Heart left ventricle (tissue), 13 donors: ENCODE measurements around the gene MAGT1.

Experiments
- CTCF ChIP-seq, 12 donors: fragments of 200-600 bp; sonication (generic) in 4 of 12; IDR thresholded peaks; one replicate each; pipeline versions ENCODE4 v1.5.0 to v1.8.0; 2018 to 2022; ENCODE audit warnings: antibody characterized with exemption in 12 of 12, mild to moderate bottlenecking in 5 of 12
- POLR2A ChIP-seq, 2 donors: fragments of 450-650 bp; IDR thresholded peaks; one replicate each; pipeline ENCODE4 v1.6.1; 2017; ENCODE audit warnings: antibody characterized with exemption in 2 of 2, mild to moderate bottlenecking in 2 of 2, moderate library complexity in 2 of 2
- donor health status: ischemic (EF 13 %, LVEDD 7.1; RV severe dilation, severe dysfunction).
- donor health status: DM: no; HTN: yes; CAD: no.
- donor health status: DM: no; HTN: no; CAD: no.
- donor health status: ischemic (EF 25% LVEDD 6.9; RV normal size, moderate dysfunction).
- donor health status: ischemic (EF 25% LVEDD 5.7; RV mildly dilated, moderate dysfunction).
- donor health status: ischemic (EF 35%, LVEDD 5.7; RV mildly dilated, moderate dysfunction).
- donor health status: nonischemic (EF 11% LVEDD 7.7; RV severe dilation, severe dysfunction).
- donor health status: DM: yes; HTN: yes; CAD: no.
- donor health status: PGD.
- donor health status: ischemic (EF 29% LVEDD 5.4; RV normal size, mild dysfunction).
- donor health status: nonischemic (EF 23%, LVEDD 6.1; RV moderate dilation, normal function).

DNA sequence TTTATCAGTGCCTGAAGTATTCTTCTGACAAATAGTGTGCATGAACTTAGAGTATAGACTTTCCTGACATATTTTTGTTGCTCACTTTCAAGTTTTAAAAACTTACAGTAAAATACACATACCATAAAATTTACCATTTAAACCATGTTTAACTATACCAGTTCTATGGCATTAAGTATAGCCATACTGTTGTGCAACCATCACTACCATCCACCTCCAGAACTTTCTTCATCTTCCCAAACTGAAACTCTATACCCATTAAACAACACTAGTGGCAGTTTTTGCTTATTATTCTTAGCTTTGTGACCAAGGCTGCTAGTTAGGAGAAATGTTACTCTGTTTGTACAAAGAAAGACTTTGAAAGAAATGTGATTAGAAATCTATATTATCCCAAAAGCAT lies 41.1 kb upstream of the MAGT1 start:
- TF ChIP-seq CTCF (IDR thresholded peaks at IDR 0.05) (no peak), POLR2A (IDR thresholded peaks at IDR 0.05) (no peak)
